ENCODE data around the gene DYNLRB1.

- TF ChIP-seq CTCF (IDR thresholded peaks at IDR 0.05) (no peak), EP300 (IDR thresholded peaks at IDR 0.05) (no peak), POLR2A (IDR thresholded peaks at IDR 0.05) (no peak)
Observed at GRCh38 chr20:34495916-34496315, 20.3 kb upstream of the DYNLRB1 start.
